Lower leg skin (tissue), 4 donors: Measurements from ENCODE around the gene MATN4. TPM values are rescaled to one million over a fixed set of nuclear protein-coding genes. Genes with fewer than 3 reads are reported as not detected.
A peak's percentile ranks its signal among the peaks of the same experiment; 100 is the strongest.

ENCODE experiments used
- DNase-seq, 2 donors: peaks; one replicate each; pipeline ENCODE4 v3.0.0-alpha.2; 2019; ENCODE audit warnings: low spot score in 2 of 2
- H3K4me3 ChIP-seq: fragments of 200-600 bp; sonication (generic); 2 replicates; pipeline ENCODE4 v1.5.1; 2017; ENCODE audit warnings: mild to moderate bottlenecking, low read depth; ENCODE audit not compliant: poor library complexity, severe bottlenecking
- POLR2A ChIP-seq, 2 donors: fragments of 450-650 bp; IDR thresholded peaks; one replicate each; pipeline ENCODE4 v1.6.1; 2016 to 2017; ENCODE audit warnings: antibody characterized with exemption in 2 of 2, mild to moderate bottlenecking in 1 of 2, moderate library complexity in 1 of 2
- WGBS, 2 donors: methylation state at CpG; one replicate each; pipeline ENCODE4 v1.1.5; 2018; 5-methylcytosine and 5-hydroxymethylcytosine counted together
- intact Hi-C: fragments of 100-400 bp; cut with DNase I; formaldehyde crosslinking; loops from one replicate; pipeline ENCODE4 v1.15.0; 2023; ENCODE audit warnings: low total_unique reads
- total RNA-seq, 4 donors: library from RNA; depleted of rRNA; stranded (reverse); fragments of >200 nt; gene quantifications; one replicate each; pipeline ENCODE4 v1.1.0, GENCODE V29; 2016
- TF ChIP-seq, protein P1 (sequence below), 3 donors: fragments of 450-650 bp; IDR thresholded peaks; one replicate each; pipeline ENCODE4 v1.5.1; 2016; ENCODE audit warnings: antibody characterized with exemption in 3 of 3, mild to moderate bottlenecking in 3 of 3, moderate library complexity in 2 of 3

The MATN4 gene
- total RNA-seq, 4 donors from 2014 or later, result 0.61 to 4.5 (median 1.8) TPM

GRCh38 chr20:45307076-45307640, 941 bp downstream of the MATN4 start:
- no peak for DNase-seq
- TF ChIP-seq POLR2A (IDR thresholded peaks at IDR 0.05), result no peak
- TF ChIP-seq, protein P1, sequence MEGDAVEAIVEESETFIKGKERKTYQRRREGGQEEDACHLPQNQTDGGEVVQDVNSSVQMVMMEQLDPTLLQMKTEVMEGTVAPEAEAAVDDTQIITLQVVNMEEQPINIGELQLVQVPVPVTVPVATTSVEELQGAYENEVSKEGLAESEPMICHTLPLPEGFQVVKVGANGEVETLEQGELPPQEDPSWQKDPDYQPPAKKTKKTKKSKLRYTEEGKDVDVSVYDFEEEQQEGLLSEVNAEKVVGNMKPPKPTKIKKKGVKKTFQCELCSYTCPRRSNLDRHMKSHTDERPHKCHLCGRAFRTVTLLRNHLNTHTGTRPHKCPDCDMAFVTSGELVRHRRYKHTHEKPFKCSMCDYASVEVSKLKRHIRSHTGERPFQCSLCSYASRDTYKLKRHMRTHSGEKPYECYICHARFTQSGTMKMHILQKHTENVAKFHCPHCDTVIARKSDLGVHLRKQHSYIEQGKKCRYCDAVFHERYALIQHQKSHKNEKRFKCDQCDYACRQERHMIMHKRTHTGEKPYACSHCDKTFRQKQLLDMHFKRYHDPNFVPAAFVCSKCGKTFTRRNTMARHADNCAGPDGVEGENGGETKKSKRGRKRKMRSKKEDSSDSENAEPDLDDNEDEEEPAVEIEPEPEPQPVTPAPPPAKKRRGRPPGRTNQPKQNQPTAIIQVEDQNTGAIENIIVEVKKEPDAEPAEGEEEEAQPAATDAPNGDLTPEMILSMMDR (IDR thresholded peaks at IDR 0.05), result no peak
- 37 to 44% methylated on average over 16 of the region's 16 CpGs for WGBS, 2 donors
- intact Hi-C loops, result no loop called here
- no peak overlapping the region for H3K4me3 ChIP-seq

- intact Hi-C loops, result no loop called here
- no peak for TF ChIP-seq POLR2A (IDR thresholded peaks at IDR 0.05)
- TF ChIP-seq, protein P1 (IDR thresholded peaks at IDR 0.05), result no peak
- 55 to 57% methylated on average over 30 to 41 of the region's 41 CpGs for WGBS, 2 donors
Observed at GRCh38 chr20:45306431-45306982, 1.6 kb downstream of the MATN4 start, which contains the start of gene RBPJL. Gene RBPJL (plus strand): TSS chr20:45306840. CDS start chr20:45306923, 83 bp downstream.

DNA sequence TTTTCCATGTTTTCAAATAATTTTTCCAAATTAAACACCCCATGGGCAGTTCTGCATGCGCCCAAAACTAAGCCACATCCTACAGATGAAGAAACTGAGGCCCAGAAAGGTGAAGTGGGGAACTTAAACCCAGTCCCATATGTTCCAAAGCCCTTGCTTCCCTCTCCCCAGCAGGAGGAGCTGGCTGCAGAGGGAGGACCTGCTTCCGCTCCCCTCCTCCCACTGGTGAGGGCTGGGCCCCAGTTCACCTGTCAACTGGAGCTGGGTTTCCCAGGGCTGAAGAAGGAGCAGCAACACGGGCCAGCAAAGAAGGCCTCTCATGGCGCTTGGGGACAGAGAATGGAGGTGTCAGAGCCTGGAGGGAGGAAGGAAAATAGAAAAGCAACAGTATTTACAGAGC, 2.8 kb downstream of the MATN4 start:
- TF ChIP-seq, protein P1 (IDR thresholded peaks at IDR 0.05), result no peak
- no peak for TF ChIP-seq POLR2A (IDR thresholded peaks at IDR 0.05)
- intact Hi-C loops, result no loop called here
- 50 to 54% methylated on average over 4 of the region's 4 CpGs for WGBS, 2 donors
- DNase-seq, result no peak
- no peak overlapping the region for H3K4me3 ChIP-seq

More at GRCh38 chr20:45306431-45306982, 1.6 kb downstream of the MATN4 start, which contains the start of gene RBPJL:
- H3K4me3 ChIP-seq, result no peak within 1 kb of the TSS
- no peak for DNase-seq

- no peak overlapping the region for H3K4me3 ChIP-seq
- TF ChIP-seq POLR2A (IDR thresholded peaks at IDR 0.05), result no peak
- TF ChIP-seq, protein P1 (IDR thresholded peaks at IDR 0.05), result no peak
- peak in 1 of 2 donors; percentile 67 for DNase-seq
- intact Hi-C loops, result no loop called here
- 88 to 89% methylated on average over 43 of the region's 43 CpGs for whole genome bisulfite sequencing, 2 donors
Observed at GRCh38 chr20:45304464-45304999, 3.6 kb downstream of the MATN4 start.

DNA sequence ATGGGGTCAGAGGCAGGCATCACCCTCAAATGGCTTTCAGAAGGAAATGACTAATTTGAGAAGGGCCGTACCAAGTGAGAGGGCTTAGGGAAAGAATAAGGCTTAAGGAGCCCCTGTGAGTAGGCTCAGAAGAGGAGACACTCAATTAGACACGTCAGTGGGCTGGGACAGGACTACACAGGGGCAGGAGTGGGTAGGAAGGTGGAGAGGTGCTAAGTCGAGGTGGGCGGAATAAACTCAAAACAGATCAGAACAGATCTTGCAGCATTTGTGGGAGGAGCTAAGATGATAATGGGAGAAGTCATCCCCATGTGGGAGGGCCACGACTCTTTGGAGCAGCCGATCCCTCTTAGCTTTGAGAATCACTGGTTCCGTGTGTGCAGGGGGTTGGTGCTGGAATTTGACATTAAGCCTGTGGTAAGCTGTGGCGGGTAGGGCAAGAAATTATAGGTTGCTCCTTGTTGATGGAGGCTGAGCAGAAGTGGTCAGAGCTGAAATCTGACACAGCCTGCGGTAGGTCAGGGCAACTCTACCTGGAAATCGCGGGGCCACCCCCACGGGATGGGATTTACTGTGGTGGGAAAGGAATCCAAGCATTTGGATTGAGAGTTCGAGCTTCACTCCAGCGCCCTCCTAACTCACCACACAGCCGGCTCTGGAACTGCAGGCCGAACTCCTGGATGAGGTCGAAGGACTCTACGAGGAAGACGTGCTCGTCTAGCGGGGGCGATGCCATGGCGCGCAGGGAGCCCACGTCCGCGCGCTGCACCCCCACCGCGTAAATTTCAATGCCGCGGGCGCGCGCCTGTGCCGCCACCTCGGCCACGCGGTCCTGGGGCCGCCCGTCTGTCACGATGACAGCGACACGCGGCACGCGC, 4.3 kb downstream of the MATN4 start:
- intact Hi-C loops, result no loop called here
- TF ChIP-seq, protein P1 (IDR thresholded peaks at IDR 0.05), result no peak

More for the DNA sequence above, 4.3 kb downstream of the MATN4 start:
- DNase-seq, result no peak
- H3K4me3 ChIP-seq, result no peak overlapping the region
- WGBS, 2 donors, result 81 to 86% methylated on average over 46 of the region's 47 CpGs
